ENCODE measurements around the gene PRKRA.
A peak's percentile ranks its signal among the peaks of the same experiment; 100 is the strongest.
"Not testable (repeated sequence)": the region's sequence is repeated elsewhere in the genome, so short reads cannot be mapped to it uniquely, and the experiment has no call there.

PRKRA gene

GRCh38 chr2:178413472-178414265, 37.3 kb downstream of the PRKRA start:
- peak; percentile 55 for DNase-seq (ENCODE audit: low read depth)

- not testable (repeated sequence) for DNase-seq (ENCODE audit: low read depth)
Observed at GRCh38 chr2:178412453-178412852, 38.5 kb downstream of the PRKRA start.

- DNase-seq (ENCODE audit: low read depth): no peak
Observed at GRCh38 chr2:178412047-178412446, 38.9 kb downstream of the PRKRA start.

- no peak for DNase-seq (ENCODE audit: low read depth)
Observed at GRCh38 chr2:178409261-178409660, 41.7 kb downstream of the PRKRA start.

GRCh38 chr2:178404368-178404767, 46.6 kb downstream of the PRKRA start:
- no peak for DNase-seq (ENCODE audit: low read depth)

- no peak for DNase-seq (ENCODE audit: low read depth)
Observed at GRCh38 chr2:178403671-178404306, 47.2 kb downstream of the PRKRA start.

GRCh38 chr2:178401994-178402437, 49.0 kb downstream of the PRKRA start:
- no peak for DNase-seq (ENCODE audit: low read depth)

- no peak for DNase-seq (ENCODE audit: low read depth)
Observed at GRCh38 chr2:178397002-178397605, 53.9 kb downstream of the PRKRA start.

GRCh38 chr2:178395941-178396570, 54.9 kb downstream of the PRKRA start:
- no peak for DNase-seq (ENCODE audit: low read depth)

- DNase-seq (ENCODE audit: low read depth): no peak
Observed at GRCh38 chr2:178395295-178395694, 55.7 kb downstream of the PRKRA start.

GRCh38 chr2:178394859-178395258, 56.1 kb downstream of the PRKRA start:
- no peak for DNase-seq (ENCODE audit: low read depth)

GRCh38 chr2:178392215-178392614, 58.8 kb downstream of the PRKRA start:
- DNase-seq (ENCODE audit: low read depth): no peak

GRCh38 chr2:178391701-178392100, 59.3 kb downstream of the PRKRA start:
- DNase-seq (ENCODE audit: low read depth): no peak

GRCh38 chr2:178388287-178388686, 62.7 kb downstream of the PRKRA start:
- DNase-seq (ENCODE audit: low read depth): no peak

GRCh38 chr2:178386986-178387597, 63.9 kb downstream of the PRKRA start:
- DNase-seq (ENCODE audit: low read depth): no peak

GRCh38 chr2:178385595-178386148, 65.3 kb downstream of the PRKRA start:
- DNase-seq (ENCODE audit: low read depth): no peak

GRCh38 chr2:178383718-178384117, 67.3 kb downstream of the PRKRA start:
- no peak for DNase-seq (ENCODE audit: low read depth)
